Measurements from ENCODE around the gene GPR21. TPM values are rescaled to one million over a fixed set of nuclear protein-coding genes. Genes with fewer than 3 reads are reported as not detected.

The GPR21 gene
- total RNA-seq, 2 donors from 2014 or later = 6.4 TPM; not detected in 1

DNA sequence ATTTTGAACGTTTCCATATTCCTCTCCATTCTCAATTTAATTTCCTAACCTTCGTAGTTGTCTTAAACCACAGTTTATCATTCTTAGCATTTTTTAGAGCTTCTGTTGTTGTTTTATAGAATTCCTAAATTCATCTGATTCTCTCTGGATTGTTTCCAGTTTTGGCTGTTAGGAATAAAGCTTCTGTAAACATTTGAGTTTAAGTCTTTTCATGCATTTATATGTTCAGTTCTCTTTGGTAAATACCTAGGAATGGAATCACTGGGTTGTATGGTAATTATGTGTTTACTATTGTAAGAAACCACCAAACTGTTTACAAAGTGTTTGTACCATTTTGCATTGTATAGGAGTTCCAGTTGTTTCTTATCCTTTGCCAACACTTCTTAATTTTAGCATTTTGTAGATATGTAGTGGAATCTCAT, 29.7 kb downstream of the GPR21 start:
- ATAC-seq (ENCODE audit: insufficient number of reproducible peaks, low FRiP score, low read depth) (no peak), DNase-seq (ENCODE audit: low spot score) (no peak)
- peak overlapping the region; percentile 72 to 73 for H3K27ac ChIP-seq
- TF ChIP-seq, protein P1, sequence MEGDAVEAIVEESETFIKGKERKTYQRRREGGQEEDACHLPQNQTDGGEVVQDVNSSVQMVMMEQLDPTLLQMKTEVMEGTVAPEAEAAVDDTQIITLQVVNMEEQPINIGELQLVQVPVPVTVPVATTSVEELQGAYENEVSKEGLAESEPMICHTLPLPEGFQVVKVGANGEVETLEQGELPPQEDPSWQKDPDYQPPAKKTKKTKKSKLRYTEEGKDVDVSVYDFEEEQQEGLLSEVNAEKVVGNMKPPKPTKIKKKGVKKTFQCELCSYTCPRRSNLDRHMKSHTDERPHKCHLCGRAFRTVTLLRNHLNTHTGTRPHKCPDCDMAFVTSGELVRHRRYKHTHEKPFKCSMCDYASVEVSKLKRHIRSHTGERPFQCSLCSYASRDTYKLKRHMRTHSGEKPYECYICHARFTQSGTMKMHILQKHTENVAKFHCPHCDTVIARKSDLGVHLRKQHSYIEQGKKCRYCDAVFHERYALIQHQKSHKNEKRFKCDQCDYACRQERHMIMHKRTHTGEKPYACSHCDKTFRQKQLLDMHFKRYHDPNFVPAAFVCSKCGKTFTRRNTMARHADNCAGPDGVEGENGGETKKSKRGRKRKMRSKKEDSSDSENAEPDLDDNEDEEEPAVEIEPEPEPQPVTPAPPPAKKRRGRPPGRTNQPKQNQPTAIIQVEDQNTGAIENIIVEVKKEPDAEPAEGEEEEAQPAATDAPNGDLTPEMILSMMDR (IDR thresholded peaks at IDR 0.05) = no peak
- no peaks in the 10 kb centered on the region for H3K9me3 ChIP-seq
- peaks cover 15 to 65% of the 10 kb centered on the region in 2 donors for H3K4me1 ChIP-seq (ENCODE audit: control insufficient read depth in 1 of 2, low read depth in 2 of 2)
- H3K4me3 ChIP-seq = peak overlapping the region; percentile 43
- peaks cover 13% of the 10 kb centered on the region for H3K36me3 ChIP-seq
- no peaks in the 10 kb centered on the region for H3K27me3 ChIP-seq (replicated peaks; ENCODE audit: insufficient read depth)

DNA sequence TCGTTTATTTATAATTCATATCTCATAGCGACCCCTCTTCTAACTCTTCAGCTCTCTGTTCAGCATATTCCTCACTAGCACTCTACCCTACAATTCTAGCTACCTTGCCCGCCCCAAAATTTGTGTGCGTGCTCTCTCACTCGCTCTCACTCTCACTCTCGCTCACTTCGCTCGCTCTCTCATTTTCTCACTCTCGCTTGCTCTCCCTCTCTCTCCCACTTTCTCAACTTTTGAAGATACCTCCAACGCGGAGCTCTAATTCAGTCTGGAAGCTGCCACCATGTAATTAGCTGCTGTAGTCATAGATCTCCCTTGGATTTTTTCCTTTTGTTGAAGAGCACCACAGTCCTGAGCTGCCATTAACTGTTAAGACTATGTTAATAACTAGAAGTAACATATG, 30.4 kb downstream of the GPR21 start:
- TF ChIP-seq, protein P1 (IDR thresholded peaks at IDR 0.05) = no peak
- Histone ChIP-seq H3K9me3 (no peaks in the 10 kb centered on the region), H3K4me1 (ENCODE audit: control insufficient read depth in 1 of 2, low read depth in 2 of 2) (peaks cover 10 to 65% of the 10 kb centered on the region in 2 donors), H3K27ac (peak overlapping the region; percentile 44 to 72), H3K4me3 (no peak overlapping the region), H3K36me3 (peaks cover 13% of the 10 kb centered on the region), H3K27me3 (replicated peaks; ENCODE audit: insufficient read depth) (no peaks in the 10 kb centered on the region)
- ATAC-seq (ENCODE audit: insufficient number of reproducible peaks, low FRiP score, low read depth) = no peak
- no peak for DNase-seq (ENCODE audit: low spot score)

DNA sequence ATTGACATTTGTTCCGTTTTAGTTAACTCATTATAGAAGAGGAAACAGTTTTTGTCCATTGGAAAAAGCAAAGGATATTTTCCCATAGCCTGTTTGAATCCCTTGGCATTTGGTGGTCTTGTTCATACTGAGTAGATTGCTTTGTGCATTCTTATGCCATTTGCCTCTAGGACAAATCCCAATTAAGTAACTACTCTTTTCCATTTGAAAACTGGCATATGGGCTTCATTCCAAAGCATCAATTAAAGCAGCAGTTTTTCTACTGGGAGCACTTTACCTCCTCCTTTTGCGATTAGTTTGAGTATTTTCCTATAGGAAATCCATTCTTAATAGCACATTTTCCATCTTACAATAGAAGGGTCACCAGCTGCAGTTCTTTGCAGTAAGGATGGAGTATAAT, 31.2 kb downstream of the GPR21 start:
- Histone ChIP-seq H3K9me3 (no peaks in the 10 kb centered on the region), H3K27me3 (replicated peaks; ENCODE audit: insufficient read depth) (no peaks in the 10 kb centered on the region), H3K36me3 (peaks cover 13% of the 10 kb centered on the region), H3K4me3 (no peak overlapping the region), H3K27ac (peak overlapping the region; percentile 44 to 72), H3K4me1 (ENCODE audit: control insufficient read depth in 1 of 2, low read depth in 2 of 2) (peaks cover 16 to 65% of the 10 kb centered on the region in 2 donors)
- ATAC-seq (ENCODE audit: insufficient number of reproducible peaks, low FRiP score, low read depth) = no peak
- DNase-seq (ENCODE audit: low spot score) = no peak
- TF ChIP-seq, protein P1 (IDR thresholded peaks at IDR 0.05) = no peak

DNA sequence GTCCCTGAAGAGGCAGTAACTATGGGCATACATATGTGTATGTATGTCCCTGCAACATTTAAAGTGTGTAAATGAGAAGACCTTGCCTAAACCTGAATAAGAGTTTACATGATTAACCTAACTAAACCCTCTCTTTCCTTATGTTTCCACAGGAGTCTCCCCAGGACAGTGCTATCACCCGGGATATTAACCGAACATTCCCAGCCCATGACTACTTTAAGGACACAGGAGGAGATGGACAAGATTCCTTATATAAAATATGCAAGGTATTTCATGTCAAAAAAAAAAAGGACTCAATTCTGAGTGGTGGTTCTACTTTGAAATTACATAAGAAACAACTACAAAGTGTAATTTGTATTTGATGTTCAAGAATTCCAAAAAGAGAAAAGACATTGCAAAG, 31.7 kb downstream of the GPR21 start:
- Histone ChIP-seq H3K4me1 (ENCODE audit: control insufficient read depth in 1 of 2, low read depth in 2 of 2) (peaks cover 20 to 68% of the 10 kb centered on the region in 2 donors), H3K9me3 (no peaks in the 10 kb centered on the region), H3K36me3 (peaks cover 13% of the 10 kb centered on the region), H3K27ac (peak overlapping the region; percentile 14 to 72), H3K27me3 (replicated peaks; ENCODE audit: insufficient read depth) (no peaks in the 10 kb centered on the region), H3K4me3 (no peak overlapping the region)
- TF ChIP-seq, protein P1 (IDR thresholded peaks at IDR 0.05) = no peak
- no peak for DNase-seq (ENCODE audit: low spot score)
- no peak for ATAC-seq (ENCODE audit: insufficient number of reproducible peaks, low FRiP score, low read depth)

DNA sequence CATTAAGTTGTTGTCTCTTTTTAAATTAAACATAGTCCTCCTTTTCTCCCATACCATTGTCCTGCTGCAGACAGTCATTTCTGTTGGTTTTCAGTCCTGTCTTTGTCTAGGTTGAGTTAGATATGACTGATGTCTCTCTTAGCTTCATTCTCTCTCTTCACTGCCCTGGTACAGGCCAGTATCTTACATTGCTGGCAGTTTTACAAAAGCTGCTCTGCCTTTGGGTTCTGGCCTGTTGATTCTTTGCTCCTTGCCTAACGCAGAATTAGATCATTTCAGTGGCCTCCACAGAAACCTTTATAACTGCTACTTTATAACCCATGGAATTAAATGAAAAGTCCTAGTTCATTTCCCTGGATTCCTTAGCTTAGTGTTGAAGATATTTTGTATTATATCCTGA, 33.7 kb downstream of the GPR21 start:
- Histone ChIP-seq H3K27me3 (replicated peaks; ENCODE audit: insufficient read depth) (no peaks in the 10 kb centered on the region), H3K4me3 (no peak overlapping the region), H3K4me1 (ENCODE audit: control insufficient read depth in 1 of 2, low read depth in 2 of 2) (peaks cover 21 to 77% of the 10 kb centered on the region in 2 donors), H3K36me3 (peaks cover 13% of the 10 kb centered on the region), H3K9me3 (no peaks in the 10 kb centered on the region), H3K27ac (no peak overlapping the region)
- ATAC-seq (ENCODE audit: insufficient number of reproducible peaks, low FRiP score, low read depth) = no peak
- DNase-seq (ENCODE audit: low spot score) = no peak
- TF ChIP-seq, protein P1 (IDR thresholded peaks at IDR 0.05) = no peak
